ENCODE measurements around the gene DPF3. TPM values are rescaled to one million over a fixed set of nuclear protein-coding genes. Genes with fewer than 3 reads are reported as not detected.

DPF3 gene
- total RNA-seq, 4 donors from 2014 or later = 0.22 to 5.4 (median 2.7) TPM

- no peak for TF ChIP-seq POLR2A (IDR thresholded peaks at IDR 0.05)
- TF ChIP-seq, protein P1, sequence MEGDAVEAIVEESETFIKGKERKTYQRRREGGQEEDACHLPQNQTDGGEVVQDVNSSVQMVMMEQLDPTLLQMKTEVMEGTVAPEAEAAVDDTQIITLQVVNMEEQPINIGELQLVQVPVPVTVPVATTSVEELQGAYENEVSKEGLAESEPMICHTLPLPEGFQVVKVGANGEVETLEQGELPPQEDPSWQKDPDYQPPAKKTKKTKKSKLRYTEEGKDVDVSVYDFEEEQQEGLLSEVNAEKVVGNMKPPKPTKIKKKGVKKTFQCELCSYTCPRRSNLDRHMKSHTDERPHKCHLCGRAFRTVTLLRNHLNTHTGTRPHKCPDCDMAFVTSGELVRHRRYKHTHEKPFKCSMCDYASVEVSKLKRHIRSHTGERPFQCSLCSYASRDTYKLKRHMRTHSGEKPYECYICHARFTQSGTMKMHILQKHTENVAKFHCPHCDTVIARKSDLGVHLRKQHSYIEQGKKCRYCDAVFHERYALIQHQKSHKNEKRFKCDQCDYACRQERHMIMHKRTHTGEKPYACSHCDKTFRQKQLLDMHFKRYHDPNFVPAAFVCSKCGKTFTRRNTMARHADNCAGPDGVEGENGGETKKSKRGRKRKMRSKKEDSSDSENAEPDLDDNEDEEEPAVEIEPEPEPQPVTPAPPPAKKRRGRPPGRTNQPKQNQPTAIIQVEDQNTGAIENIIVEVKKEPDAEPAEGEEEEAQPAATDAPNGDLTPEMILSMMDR (IDR thresholded peaks at IDR 0.05) = no peak
- H3K4me1 ChIP-seq = no peaks in the 10 kb centered on the region
- H3K36me3 ChIP-seq = no peaks in the 10 kb centered on the region
- no peaks in the 10 kb centered on the region for H3K27me3 ChIP-seq
- H3K27ac ChIP-seq = no peak overlapping the region
- WGBS, 2 donors = 68 to 73% methylated on average over 7 of the region's 7 CpGs
- H3K9me3 ChIP-seq = no peaks in the 10 kb centered on the region
- H3K4me3 ChIP-seq = no peak overlapping the region
- DNase-seq (ENCODE audit: low spot score in 2 of 2) = no peak
Observed at GRCh38 chr14:72646861-72647528, 246.9 kb downstream of the DPF3 start.

- Histone ChIP-seq H3K4me3 (no peak overlapping the region), H3K27me3 (no peaks in the 10 kb centered on the region), H3K36me3 (no peaks in the 10 kb centered on the region), H3K9me3 (peaks cover 0 to 8% (median 0%) of the 10 kb centered on the region in 4 donors), H3K4me1 (no peaks in the 10 kb centered on the region), H3K27ac (no peak overlapping the region)
- TF ChIP-seq POLR2A (IDR thresholded peaks at IDR 0.05) (no peak), EP300 (IDR thresholded peaks at IDR 0.05) (no peak)
- TF ChIP-seq, protein P1 (IDR thresholded peaks at IDR 0.05) = no peak
- 80 to 92% methylated on average over 5 of the region's 5 CpGs for WGBS, 2 donors
- no peak for DNase-seq (ENCODE audit: low spot score in 2 of 2)
Observed at GRCh38 chr14:72645706-72646105, 248.2 kb downstream of the DPF3 start.

GRCh38 chr14:72644758-72645489 is 249.0 kb downstream of the DPF3 start:
- peaks cover 0 to 8% (median 0%) of the 10 kb centered on the region in 4 donors for H3K9me3 ChIP-seq
- no peak overlapping the region for H3K4me3 ChIP-seq
- H3K4me1 ChIP-seq = no peaks in the 10 kb centered on the region
- WGBS, 2 donors = 77 to 93% methylated on average over 4 of the region's 4 CpGs
- no peak for DNase-seq (ENCODE audit: low spot score in 2 of 2)
- no peaks in the 10 kb centered on the region for H3K27me3 ChIP-seq
- TF ChIP-seq, protein P1 (IDR thresholded peaks at IDR 0.05) = no peak
- TF ChIP-seq EP300 (IDR thresholded peaks at IDR 0.05) (no peak), POLR2A (IDR thresholded peaks at IDR 0.05) (no peak)
- no peaks in the 10 kb centered on the region for H3K36me3 ChIP-seq
- no peak overlapping the region for H3K27ac ChIP-seq

DNA sequence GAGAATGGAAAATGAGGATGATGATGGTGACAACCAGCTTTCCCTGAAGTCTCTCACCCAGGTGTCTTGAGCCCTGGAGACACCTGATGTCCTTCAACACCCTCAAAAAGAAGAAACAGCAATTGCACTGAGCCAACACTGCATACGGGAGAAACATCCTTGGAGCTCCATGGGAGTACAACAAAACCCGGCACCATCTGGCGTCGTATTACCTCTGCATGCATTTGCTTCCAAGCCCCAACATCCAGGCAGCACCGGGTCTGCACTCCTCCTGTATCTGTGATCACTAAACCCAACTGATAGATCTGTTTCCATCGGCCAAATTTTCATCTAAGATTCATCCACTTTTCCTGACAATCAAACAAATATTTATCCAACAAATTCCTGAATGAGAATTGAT is 249.9 kb downstream of the DPF3 start:
- no peaks in the 10 kb centered on the region for H3K4me1 ChIP-seq
- H3K36me3 ChIP-seq = no peaks in the 10 kb centered on the region
- H3K9me3 ChIP-seq = peaks cover 0 to 14% (median 0%) of the 10 kb centered on the region in 4 donors
- no peak overlapping the region for H3K4me3 ChIP-seq
- TF ChIP-seq EP300 (IDR thresholded peaks at IDR 0.05) (no peak), POLR2A (IDR thresholded peaks at IDR 0.05) (no peak)
- TF ChIP-seq, protein P1 (IDR thresholded peaks at IDR 0.05) = no peak
- H3K27me3 ChIP-seq = no peaks in the 10 kb centered on the region
- 81 to 84% methylated on average over 6 of the region's 6 CpGs for WGBS, 2 donors
- no peak overlapping the region for H3K27ac ChIP-seq
- DNase-seq (ENCODE audit: low spot score in 2 of 2) = no peak

- 57 to 63% methylated on average over 5 of the region's 5 CpGs for WGBS, 2 donors
- no peak overlapping the region for H3K4me3 ChIP-seq
- H3K9me3 ChIP-seq = peaks cover 0 to 15% (median 0%) of the 10 kb centered on the region in 4 donors
- H3K27ac ChIP-seq = no peak overlapping the region
- H3K4me1 ChIP-seq = no peaks in the 10 kb centered on the region
- TF ChIP-seq EP300 (IDR thresholded peaks at IDR 0.05) (no peak), POLR2A (IDR thresholded peaks at IDR 0.05) (no peak)
- TF ChIP-seq, protein P1 (IDR thresholded peaks at IDR 0.05) = no peak
- no peaks in the 10 kb centered on the region for H3K36me3 ChIP-seq
- no peaks in the 10 kb centered on the region for H3K27me3 ChIP-seq
- DNase-seq (ENCODE audit: low spot score in 2 of 2) = no peak
Observed at GRCh38 chr14:72643317-72643801, 250.5 kb downstream of the DPF3 start.
